Fibroblast of lung (primary cell): ENCODE data around the gene PDSS2. TPM values are rescaled to one million over a fixed set of nuclear protein-coding genes. Genes with fewer than 3 reads are reported as not detected.

Experiments
- DNase-seq, 2 donors: peaks; one replicate each; pipeline versions ENCODE4 v3.0.0 to v3.0.0-alpha.2; 2010; ENCODE audit warnings: low read depth in 2 of 2
- H2AFZ ChIP-seq: 2 replicates; pipeline ENCODE4 v1.5.1; 2012; ENCODE audit warnings: low read length, control low read depth, inconsistent platforms
- H3K27ac ChIP-seq: 2 replicates; pipeline ENCODE4 v1.5.1; 2011; ENCODE audit warnings: low read length, control low read depth; ENCODE audit not compliant: insufficient read depth
- H3K27me3 ChIP-seq: 2 replicates; pipeline ENCODE4 v1.5.1; 2011; ENCODE audit warnings: mild to moderate bottlenecking, low read length; ENCODE audit not compliant: control insufficient read depth, insufficient read depth
- H3K36me3 ChIP-seq: 2 replicates; pipeline ENCODE4 v1.5.1; 2011; ENCODE audit warnings: low read length; ENCODE audit not compliant: control insufficient read depth, insufficient read depth
- H3K4me1 ChIP-seq: 2 replicates; pipeline ENCODE4 v1.5.1; 2011; ENCODE audit warnings: low read length; ENCODE audit not compliant: control insufficient read depth, insufficient read depth; ENCODE audit errors: extremely low read depth
- H3K4me2 ChIP-seq: 2 replicates; pipeline ENCODE4 v1.5.1; 2011; ENCODE audit warnings: low read length, control low read depth; ENCODE audit not compliant: insufficient read depth; ENCODE audit errors: extremely low read depth
- H3K4me3 ChIP-seq, 4 experiments: fragments of 200-600 bp in 1 of 4; sonication (generic) in 1 of 4; replicated peaks in 1 of 4; 2 replicates each; pipeline ENCODE4 v1.5.1; 2011 to 2016; ENCODE audit warnings: low read length in 4 of 4, low read depth in 3 of 4, mild to moderate bottlenecking in 3 of 4, control low read depth in 2 of 4, inconsistent platforms in 1 of 4, mixed read lengths in 1 of 4; ENCODE audit not compliant: insufficient read depth in 1 of 4; ENCODE audit errors: control extremely low read depth in 1 of 4
- H3K79me2 ChIP-seq: 2 replicates; pipeline ENCODE4 v1.5.1; 2012; ENCODE audit warnings: mild to moderate bottlenecking, low read length, inconsistent platforms; ENCODE audit not compliant: control insufficient read depth, insufficient read depth
- H3K9ac ChIP-seq: 2 replicates; pipeline ENCODE4 v1.5.1; 2011; ENCODE audit warnings: mild to moderate bottlenecking, low read length, control low read depth; ENCODE audit not compliant: insufficient read depth
- H3K9me3 ChIP-seq: 2 replicates; pipeline ENCODE4 v1.5.1; 2012; ENCODE audit warnings: low read depth, low read length; ENCODE audit not compliant: control insufficient read depth, insufficient read depth
- H4K20me1 ChIP-seq: 2 replicates; pipeline ENCODE4 v1.5.1; 2011; ENCODE audit warnings: low read length; ENCODE audit not compliant: control insufficient read depth, insufficient read depth; ENCODE audit errors: extremely low read depth
- EZH2 ChIP-seq: IDR thresholded peaks from 2 replicates; pipeline ENCODE4 v1.5.1; 2012; ENCODE audit warnings: low read length, control low read depth, mild to moderate bottlenecking; ENCODE audit errors: missing control alignments
- polyA plus RNA-seq, 2 donors: library from polyadenylated mRNA; depleted of rRNA in 1 of 2; stranded (reverse) in 1 of 2; unstranded in 1 of 2; fragments of >200 nt; gene quantifications; 2 replicates each; pipeline ENCODE4 v1.2.1, GENCODE V29; 2011 to 2012; ENCODE audit warnings: missing spikeins in 1 of 2
- total RNA-seq: library from RNA; depleted of rRNA; stranded (reverse); fragments of >200 nt; gene quantifications from 2 replicates; pipeline ENCODE4 v1.2.1, GENCODE V29; 2014
- TF ChIP-seq, protein P1 (sequence below), 2 donors: IDR thresholded peaks in 1 of 2; conservative IDR thresholded peaks in 1 of 2; 1 replicate in 1 of 2; 2 replicates in 1 of 2; pipeline ENCODE4 v1.5.1; 2011 to 2012; ENCODE audit warnings: low read length in 2 of 2, control low read depth in 1 of 2, inconsistent platforms in 1 of 2, low read depth in 1 of 2, mild to moderate bottlenecking in 1 of 2

PDSS2 gene
- total and polyA plus RNA-seq, 2 donors (not counting 1 experiment from before 2014, with no cell fraction given) = 12.1 to 13.8 TPM

DNA sequence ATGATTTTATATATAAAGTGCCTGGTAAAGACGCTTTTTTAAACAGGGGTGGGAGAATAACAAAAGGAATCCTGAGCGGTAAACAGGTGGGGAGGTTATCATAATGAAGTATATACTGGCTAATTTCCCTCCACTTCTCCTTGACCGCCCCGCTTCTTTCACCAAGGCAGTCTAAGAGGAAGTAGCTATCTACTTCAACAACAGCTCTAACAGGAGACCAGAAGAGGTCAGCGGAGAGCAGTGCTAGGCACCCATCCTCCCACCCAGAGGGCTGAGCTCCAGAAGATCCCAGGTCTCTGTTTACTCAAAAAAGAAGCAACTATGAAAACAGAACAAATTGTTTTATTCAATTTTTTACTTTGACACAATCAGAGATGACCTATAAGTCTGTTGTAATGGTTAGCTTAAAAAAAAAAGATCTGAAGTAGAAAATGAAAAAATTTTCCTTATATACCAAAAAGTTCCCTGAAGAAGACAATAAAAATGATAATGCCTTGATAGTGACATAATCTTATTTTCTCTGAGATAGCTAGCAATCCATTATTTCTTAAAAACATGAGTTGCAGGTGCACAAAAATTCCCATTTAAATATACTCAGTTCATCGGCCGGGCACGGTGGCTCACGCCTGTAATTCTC is 141.1 kb downstream of the PDSS2 start:
- no peak overlapping the region for H2AFZ ChIP-seq
- peak; percentile 49 to 71 for DNase-seq
- no peaks in the 10 kb centered on the region for H3K9me3 ChIP-seq
- no peak overlapping the region for H3K4me2 ChIP-seq
- H3K9ac ChIP-seq = no peak overlapping the region
- no peaks in the 10 kb centered on the region for H3K27me3 ChIP-seq
- no peaks in the 10 kb centered on the region for H3K36me3 ChIP-seq
- no peaks in the 10 kb centered on the region for H4K20me1 ChIP-seq
- H3K4me3 ChIP-seq = no peak overlapping the region
- no peak overlapping the region for H3K27ac ChIP-seq
- H3K4me1 ChIP-seq = peaks cover 7% of the 10 kb centered on the region
- TF ChIP-seq EZH2 = no peak
- TF ChIP-seq, protein P1, sequence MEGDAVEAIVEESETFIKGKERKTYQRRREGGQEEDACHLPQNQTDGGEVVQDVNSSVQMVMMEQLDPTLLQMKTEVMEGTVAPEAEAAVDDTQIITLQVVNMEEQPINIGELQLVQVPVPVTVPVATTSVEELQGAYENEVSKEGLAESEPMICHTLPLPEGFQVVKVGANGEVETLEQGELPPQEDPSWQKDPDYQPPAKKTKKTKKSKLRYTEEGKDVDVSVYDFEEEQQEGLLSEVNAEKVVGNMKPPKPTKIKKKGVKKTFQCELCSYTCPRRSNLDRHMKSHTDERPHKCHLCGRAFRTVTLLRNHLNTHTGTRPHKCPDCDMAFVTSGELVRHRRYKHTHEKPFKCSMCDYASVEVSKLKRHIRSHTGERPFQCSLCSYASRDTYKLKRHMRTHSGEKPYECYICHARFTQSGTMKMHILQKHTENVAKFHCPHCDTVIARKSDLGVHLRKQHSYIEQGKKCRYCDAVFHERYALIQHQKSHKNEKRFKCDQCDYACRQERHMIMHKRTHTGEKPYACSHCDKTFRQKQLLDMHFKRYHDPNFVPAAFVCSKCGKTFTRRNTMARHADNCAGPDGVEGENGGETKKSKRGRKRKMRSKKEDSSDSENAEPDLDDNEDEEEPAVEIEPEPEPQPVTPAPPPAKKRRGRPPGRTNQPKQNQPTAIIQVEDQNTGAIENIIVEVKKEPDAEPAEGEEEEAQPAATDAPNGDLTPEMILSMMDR (conservative IDR thresholded peaks at IDR 0.05 in 1 of 2, IDR thresholded peaks at IDR 0.05 in 1 of 2; ENCODE audit: low read depth in 1 of 2, low read length in 2 of 2) = peak; percentile 74 to 87
- H3K79me2 ChIP-seq = no peaks in the 10 kb centered on the region

DNA sequence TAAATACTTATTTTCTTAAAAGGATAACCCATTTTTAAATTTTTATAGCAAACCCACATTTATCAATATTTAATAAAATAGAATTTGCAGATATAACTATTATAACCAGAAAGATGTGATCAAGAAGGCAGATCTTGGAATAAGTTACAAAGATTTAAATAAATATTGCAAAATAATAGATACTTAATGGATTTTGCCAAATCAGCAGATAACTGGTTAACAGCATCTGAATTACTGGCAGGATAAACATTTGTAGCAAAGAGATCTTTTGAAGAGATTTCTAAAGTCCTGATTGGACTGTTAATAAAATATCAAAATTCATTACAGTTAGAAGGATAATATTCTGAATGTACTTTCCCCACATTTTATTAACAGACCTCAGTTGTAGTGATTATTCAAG is 144.2 kb downstream of the PDSS2 start:
- Histone ChIP-seq H3K79me2 (no peaks in the 10 kb centered on the region), H4K20me1 (no peaks in the 10 kb centered on the region), H3K9ac (no peak overlapping the region), H3K4me1 (peaks cover 5% of the 10 kb centered on the region), H2AFZ (no peak overlapping the region), H3K4me2 (no peak overlapping the region), H3K9me3 (no peaks in the 10 kb centered on the region), H3K27ac (no peak overlapping the region), H3K27me3 (no peaks in the 10 kb centered on the region), H3K4me3 (no peak overlapping the region), H3K36me3 (no peaks in the 10 kb centered on the region)
- TF ChIP-seq EZH2 = no peak
- TF ChIP-seq, protein P1 (conservative IDR thresholded peaks at IDR 0.05 in 1 of 2, IDR thresholded peaks at IDR 0.05 in 1 of 2; ENCODE audit: low read depth in 1 of 2, low read length in 2 of 2) = no peak
- DNase-seq = no peak

DNA sequence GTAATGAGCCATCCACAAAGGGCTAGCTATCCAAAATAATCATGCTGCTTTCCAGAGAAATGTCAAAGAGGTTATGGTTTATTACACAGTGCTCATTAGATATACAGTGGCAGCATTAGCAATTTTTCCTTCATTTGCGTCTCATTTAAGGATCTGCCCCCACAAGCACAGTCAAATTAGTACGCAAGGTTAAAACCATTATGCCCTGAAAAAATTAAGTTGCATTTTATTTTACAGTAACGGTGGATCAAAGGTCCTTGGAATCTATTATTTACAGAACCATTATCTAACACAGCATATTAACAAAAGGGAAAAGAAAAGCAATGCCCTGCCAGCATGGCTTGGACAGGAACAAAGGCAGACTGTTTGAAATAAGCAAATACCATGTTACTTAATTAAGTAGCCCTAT is 144.8 kb downstream of the PDSS2 start:
- H3K4me1 ChIP-seq = peaks cover 1% of the 10 kb centered on the region
- no peaks in the 10 kb centered on the region for H3K9me3 ChIP-seq
- no peak overlapping the region for H3K27ac ChIP-seq
- no peak for DNase-seq
- H3K27me3 ChIP-seq = no peaks in the 10 kb centered on the region
- no peaks in the 10 kb centered on the region for H3K79me2 ChIP-seq
- H4K20me1 ChIP-seq = no peaks in the 10 kb centered on the region
- H3K4me3 ChIP-seq = no peak overlapping the region
- H2AFZ ChIP-seq = no peak overlapping the region
- TF ChIP-seq EZH2 = no peak
- TF ChIP-seq, protein P1 (conservative IDR thresholded peaks at IDR 0.05 in 1 of 2, IDR thresholded peaks at IDR 0.05 in 1 of 2; ENCODE audit: low read depth in 1 of 2, low read length in 2 of 2) = no peak
- no peak overlapping the region for H3K9ac ChIP-seq
- no peaks in the 10 kb centered on the region for H3K36me3 ChIP-seq
- H3K4me2 ChIP-seq = no peak overlapping the region
